ENCODE results near the gene DUSP2. TPM values are rescaled to one million over a fixed set of nuclear protein-coding genes. Genes with fewer than 3 reads are reported as not detected.

The DUSP2 gene
- polyA plus RNA-seq, 1 donor = 3.6 TPM

- no peak for DNase-seq
These were observed 14.0 kb downstream of the DUSP2 start for GRCh38 chr2:96131152-96131812.

- no peak for DNase-seq
These were observed 14.8 kb downstream of the DUSP2 start for GRCh38 chr2:96130483-96130882.

GRCh38 chr2:96129528-96130120 lies 15.6 kb downstream of the DUSP2 start:
- DNase-seq = no peak

GRCh38 chr2:96128456-96128855 lies 16.8 kb downstream of the DUSP2 start:
- no peak for DNase-seq

GRCh38 chr2:96124406-96125265 lies 20.6 kb downstream of the DUSP2 start:
- no peak for DNase-seq

- DNase-seq = no peak
These were observed 21.3 kb downstream of the DUSP2 start for GRCh38 chr2:96123936-96124335.

GRCh38 chr2:96123290-96123689 lies 21.9 kb downstream of the DUSP2 start:
- DNase-seq = no peak

GRCh38 chr2:96122391-96122790 lies 22.8 kb downstream of the DUSP2 start:
- no peak for DNase-seq

- DNase-seq = no peak
These were observed 23.8 kb downstream of the DUSP2 start for GRCh38 chr2:96121414-96121813.

GRCh38 chr2:96120991-96121390 lies 24.2 kb downstream of the DUSP2 start:
- DNase-seq = no peak

GRCh38 chr2:96120091-96120720 lies 25.0 kb downstream of the DUSP2 start:
- no peak for DNase-seq

GRCh38 chr2:96119389-96119751 lies 25.9 kb downstream of the DUSP2 start:
- DNase-seq = no peak

GRCh38 chr2:96118698-96119388 lies 26.4 kb downstream of the DUSP2 start:
- DNase-seq = no peak

GRCh38 chr2:96117701-96118588 lies 27.3 kb downstream of the DUSP2 start:
- DNase-seq = no peak

GRCh38 chr2:96116879-96117533 lies 28.2 kb downstream of the DUSP2 start:
- DNase-seq = peak; percentile 70

- peak; percentile 65 for DNase-seq
These were observed 28.8 kb downstream of the DUSP2 start, which contains the start of gene ADRA2B for GRCh38 chr2:96116424-96116878. Gene ADRA2B, minus strand, starts transcription at chr2:96116571. Its CDS starts 422 bp downstream, at chr2:96116149.

- DNase-seq = no peak
These were observed 29.4 kb downstream of the DUSP2 start for GRCh38 chr2:96115631-96116423.

GRCh38 chr2:96114903-96115581 lies 30.2 kb downstream of the DUSP2 start:
- DNase-seq = no peak

GRCh38 chr2:96114546-96114902 lies 30.7 kb downstream of the DUSP2 start:
- DNase-seq = no peak

Data from hindlimb muscle (tissue), 1 donor.